ENCODE results near the gene SEMA4A. TPM values are rescaled to one million over a fixed set of nuclear protein-coding genes. Genes with fewer than 3 reads are reported as not detected.

SEMA4A gene
- total and polyA plus RNA-seq, 2 of the 8 experiments (the other 6 are each of a cell fraction or from before 2014, with no cell fraction given): 7.3 to 10.6 TPM

DNA sequence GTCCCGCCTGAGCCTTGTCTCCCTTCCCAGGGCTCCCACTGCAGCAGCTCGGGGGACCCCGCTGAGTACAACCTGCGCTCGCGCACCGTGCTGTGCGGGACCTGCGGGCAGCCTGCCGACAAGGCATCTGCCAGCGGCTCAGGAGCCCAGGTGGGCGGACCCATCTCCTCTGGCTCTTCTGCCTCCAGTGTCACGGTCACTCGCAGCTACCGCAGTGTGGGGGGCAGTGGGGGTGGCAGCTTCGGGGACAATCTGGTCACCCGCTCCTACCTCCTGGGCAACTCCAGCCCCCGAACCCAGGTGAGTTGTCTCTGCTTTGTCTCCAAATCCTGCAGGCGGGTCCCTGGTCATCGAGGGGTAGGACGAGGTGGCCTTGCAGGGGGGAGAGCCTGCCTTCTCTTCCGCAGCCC, 14.9 kb upstream of the SEMA4A start:
- Histone ChIP-seq H2BK15ac (ENCODE audit: low read length) (no peak overlapping the region), H4K91ac (replicated peaks; ENCODE audit: insufficient read length, low read length) (no peak overlapping the region), H3K27ac (ENCODE audit: low read depth, low read length) (no peak overlapping the region), H4K5ac (ENCODE audit: insufficient read length, low read depth, low read length) (no peak overlapping the region), H4K8ac (ENCODE audit: extremely low read depth, insufficient read depth, low read length) (peak overlapping the region; percentile 30; the same call in 1 of the 2 replicates), H2BK12ac (ENCODE audit: low read depth, low read length) (no peak overlapping the region), H3K4me1 (replicated peaks in 1 of 4; ENCODE audit: control insufficient read depth in 3 of 4, insufficient read depth in 4 of 4, low read length in 3 of 4) (peaks cover 0 to 6% (median 4%) of the 10 kb centered on the region in 4 experiments; a peak in 4 of 7 replicates), H3K4me3 (ENCODE audit: extremely low read depth in 1 of 4, insufficient read depth in 2 of 4, low read depth in 3 of 4, low read length in 4 of 4) (no peak overlapping the region), H2BK5ac (ENCODE audit: low read depth, low read length) (no peak overlapping the region), H2AK5ac (ENCODE audit: low read depth, low read length) (no peak overlapping the region), H3K23me2 (ENCODE audit: low read depth, low read length) (no peaks in the 10 kb centered on the region), H2BK120ac (replicated peaks; ENCODE audit: low read depth, low read length) (no peak overlapping the region), H3K4me2 (ENCODE audit: insufficient read depth in 1 of 2, low read depth in 2 of 2, low read length in 2 of 2) (no peak overlapping the region), H3K9ac (replicated peaks in 1 of 4; ENCODE audit: extremely low read depth in 1 of 4, low read depth in 3 of 4, low read length in 3 of 4) (no peak overlapping the region), H2AFZ (ENCODE audit: low read length) (no peak overlapping the region), H3K18ac (ENCODE audit: extremely low read depth, low read length) (no peak overlapping the region), H3K36me3 (ENCODE audit: control insufficient read depth in 2 of 4, insufficient read depth in 4 of 4, low read length in 3 of 4) (peaks cover 10 to 30% (median 23%) of the 10 kb centered on the region in 4 experiments; a peak in 6 of 8 replicates), H3K79me2 (ENCODE audit: control insufficient read depth in 1 of 2, insufficient read depth in 2 of 2, low read length in 2 of 2) (no peaks in the 10 kb centered on the region), H4K20me1 (replicated peaks in 1 of 2; ENCODE audit: control insufficient read depth in 1 of 2, insufficient read depth in 2 of 2, low read length in 2 of 2) (no peaks in the 10 kb centered on the region), H2BK20ac (ENCODE audit: low read length) (no peak overlapping the region), H3K9me3 (ENCODE audit: insufficient read depth in 2 of 2, low read depth in 1 of 2, low read length in 1 of 2) (no peaks in the 10 kb centered on the region), H3K79me1 (ENCODE audit: low read depth, low read length) (no peaks in the 10 kb centered on the region), H3K27me3 (replicated peaks in 1 of 4; ENCODE audit: control insufficient read depth in 3 of 4, extremely low read depth in 1 of 4, insufficient read depth in 3 of 4, low read length in 3 of 4) (no peaks in the 10 kb centered on the region), H3K56ac (replicated peaks; ENCODE audit: insufficient read length, low read depth, low read length) (no peak overlapping the region), H3K14ac (ENCODE audit: insufficient read length) (no peak overlapping the region), H3K4ac (replicated peaks; ENCODE audit: insufficient read length, low read depth, low read length) (no peak overlapping the region), H3K23ac (ENCODE audit: insufficient read length) (no peak overlapping the region)
- CTCF ChIA-PET (ENCODE audit: partially characterized antibody): interaction anchor here (0.5 to 42.4 kb wide), 9 partner anchors 9 to 202 kb away, joined by 3 to 1994 read pairs (median 6); partner anchors contain the start of genes BGLAP, MEX3A and PAQR6
- FAIRE-seq (no peak), DNase-seq (ENCODE audit: low read depth in 1 of 2, low spot score in 2 of 2) (no peak)
- POLR2A ChIA-PET (ENCODE audit: partially characterized antibody): interaction anchor here (1.2 to 28.0 kb wide), 2 partner anchors 43 to 129 kb away, joined by 5 to 763 read pairs; partner anchors contain the start of gene MEX3A
- 94% methylated on average over 20 of the region's 22 CpGs; no CpG with 5 or more reads in 1 of the 2 experiments for WGBS, 2 experiments (ENCODE audit: extremely low coverage in 1 of 2, insufficient coverage in 1 of 2, insufficient read length in 1 of 2, insufficient replicate concordance in 2 of 2, low coverage in 1 of 2, low lambda C conversion rate in 2 of 2, missing lambda C conversion rate in 1 of 2)
- TF ChIP-seq BRCA1 (IDR thresholded peaks at IDR 0.05; ENCODE audit: low read depth, low read length) (no peak), YY1 (IDR thresholded peaks at IDR 0.05; ENCODE audit: low read depth, low read length) (no peak), ASH2L (IDR thresholded peaks at IDR 0.05; ENCODE audit: low read length) (no peak)
- TF ChIP-seq, protein P1, sequence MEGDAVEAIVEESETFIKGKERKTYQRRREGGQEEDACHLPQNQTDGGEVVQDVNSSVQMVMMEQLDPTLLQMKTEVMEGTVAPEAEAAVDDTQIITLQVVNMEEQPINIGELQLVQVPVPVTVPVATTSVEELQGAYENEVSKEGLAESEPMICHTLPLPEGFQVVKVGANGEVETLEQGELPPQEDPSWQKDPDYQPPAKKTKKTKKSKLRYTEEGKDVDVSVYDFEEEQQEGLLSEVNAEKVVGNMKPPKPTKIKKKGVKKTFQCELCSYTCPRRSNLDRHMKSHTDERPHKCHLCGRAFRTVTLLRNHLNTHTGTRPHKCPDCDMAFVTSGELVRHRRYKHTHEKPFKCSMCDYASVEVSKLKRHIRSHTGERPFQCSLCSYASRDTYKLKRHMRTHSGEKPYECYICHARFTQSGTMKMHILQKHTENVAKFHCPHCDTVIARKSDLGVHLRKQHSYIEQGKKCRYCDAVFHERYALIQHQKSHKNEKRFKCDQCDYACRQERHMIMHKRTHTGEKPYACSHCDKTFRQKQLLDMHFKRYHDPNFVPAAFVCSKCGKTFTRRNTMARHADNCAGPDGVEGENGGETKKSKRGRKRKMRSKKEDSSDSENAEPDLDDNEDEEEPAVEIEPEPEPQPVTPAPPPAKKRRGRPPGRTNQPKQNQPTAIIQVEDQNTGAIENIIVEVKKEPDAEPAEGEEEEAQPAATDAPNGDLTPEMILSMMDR (IDR thresholded peaks at IDR 0.05; ENCODE audit: control extremely low read depth in 1 of 3, insufficient read depth in 1 of 3, low read depth in 1 of 3, low read length in 3 of 3): no peak
